ENCODE results near the gene ATF4. TPM values are rescaled to one million over a fixed set of nuclear protein-coding genes. Genes with fewer than 3 reads are reported as not detected.

ATF4 gene
- total and polyA plus RNA-seq, 2 of the 8 experiments (the other 6 are each of a cell fraction or from before 2014, with no cell fraction given) = 553 to 704 TPM

DNA sequence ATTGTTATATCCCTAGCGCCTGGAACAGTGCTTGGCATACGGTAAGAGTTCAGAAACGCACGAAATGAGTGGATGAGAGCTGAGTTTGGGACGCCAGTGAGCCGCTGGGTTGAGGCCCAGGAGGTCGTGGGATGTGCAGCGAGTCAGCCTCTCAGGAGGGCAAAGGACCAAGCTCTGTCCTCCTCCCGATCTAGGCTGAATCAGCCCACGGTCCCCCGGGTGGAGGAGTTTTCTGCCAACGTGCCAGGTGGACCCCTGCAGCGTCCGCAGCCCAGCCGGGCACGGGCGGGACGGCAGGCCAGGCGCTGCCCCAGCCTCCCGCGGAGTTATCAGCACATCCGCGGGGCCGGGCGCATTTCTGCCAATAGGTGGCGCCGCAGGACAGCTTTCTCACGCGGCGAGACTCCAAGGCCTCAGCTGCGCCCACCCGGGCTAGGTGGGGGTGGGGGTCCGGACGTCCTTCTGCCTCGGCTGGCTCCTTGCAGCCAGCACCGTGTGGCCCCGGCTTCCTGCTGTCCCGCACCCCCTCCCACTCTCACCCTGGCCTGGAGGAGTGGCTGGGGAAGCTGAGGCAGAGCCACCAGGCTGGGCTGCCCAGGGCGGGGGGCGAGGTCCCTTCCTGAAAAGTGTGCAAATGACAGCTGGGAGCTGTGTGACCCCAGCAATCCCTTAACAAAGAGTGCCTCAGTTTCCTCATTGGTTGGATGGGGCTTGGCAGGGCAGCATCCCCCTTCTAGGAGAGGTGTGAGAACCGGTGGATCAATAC, 14.4 kb downstream of the ATF4 start (continued):
- TF ChIP-seq SIN3A (conservative IDR thresholded peaks at IDR 0.05 in 1 of 2, IDR thresholded peaks at IDR 0.05 in 1 of 2; ENCODE audit: low read depth in 1 of 2, low read length in 2 of 2) (peak in 1 of 2 experiments; percentile 78; a peak in 2 of 4 replicates), BRCA1 (IDR thresholded peaks at IDR 0.05; ENCODE audit: low read depth, low read length) (no peak), TAF1 (IDR thresholded peaks at IDR 0.05; ENCODE audit: low read depth, low read length) (peak; percentile 29; the same call in 1 of the 2 replicates), GABPA (IDR thresholded peaks at IDR 0.05; ENCODE audit: borderline replicate concordance, insufficient read depth, low read length) (0 out of 2 replicates have a peak, but pooled peaks have one; percentile 51), EP300 (IDR thresholded peaks at IDR 0.05; ENCODE audit: borderline replicate concordance in 1 of 2, low read depth in 2 of 2, low read length in 2 of 2) (peak in 1 of 2 experiments; percentile 63; a peak in 1 of 3 replicates), SP2 (IDR thresholded peaks at IDR 0.05; ENCODE audit: low read length) (no peak), RBBP5 (IDR thresholded peaks at IDR 0.05; ENCODE audit: borderline replicate concordance, low read depth, low read length) (0 out of 2 replicates have a peak, but pooled peaks have one; percentile 18), NANOG (IDR thresholded peaks at IDR 0.05; ENCODE audit: insufficient read depth, low read depth, low read length, poor library complexity, severe bottlenecking) (peak; percentile 21), CEBPB (IDR thresholded peaks at IDR 0.05; ENCODE audit: low read depth, low read length) (no peak), TEAD4 (IDR thresholded peaks at IDR 0.05; ENCODE audit: low read depth, low read length) (peak; percentile 100), YY1 (IDR thresholded peaks at IDR 0.05; ENCODE audit: low read depth, low read length) (peak; percentile 55; the same call in 1 of the 2 replicates), EGR1 (IDR thresholded peaks at IDR 0.05; ENCODE audit: borderline replicate concordance, low read depth, low read length) (peak; percentile 48; the same call in 1 of the 2 replicates), MAFK (IDR thresholded peaks at IDR 0.05; ENCODE audit: low read depth, low read length) (no peak), MAX (IDR thresholded peaks at IDR 0.05) (0 out of 2 replicates have a peak, but pooled peaks have one; percentile 7), RAD21 (IDR thresholded peaks at IDR 0.05 in 1 of 2, conservative IDR thresholded peaks at IDR 0.05 in 1 of 2; ENCODE audit: low read depth in 2 of 2, low read length in 2 of 2) (peak; percentile 87 to 91), GTF2F1 (IDR thresholded peaks at IDR 0.05; ENCODE audit: borderline replicate concordance, low read depth, low read length) (no peak)
- TF ChIP-seq, protein P1, sequence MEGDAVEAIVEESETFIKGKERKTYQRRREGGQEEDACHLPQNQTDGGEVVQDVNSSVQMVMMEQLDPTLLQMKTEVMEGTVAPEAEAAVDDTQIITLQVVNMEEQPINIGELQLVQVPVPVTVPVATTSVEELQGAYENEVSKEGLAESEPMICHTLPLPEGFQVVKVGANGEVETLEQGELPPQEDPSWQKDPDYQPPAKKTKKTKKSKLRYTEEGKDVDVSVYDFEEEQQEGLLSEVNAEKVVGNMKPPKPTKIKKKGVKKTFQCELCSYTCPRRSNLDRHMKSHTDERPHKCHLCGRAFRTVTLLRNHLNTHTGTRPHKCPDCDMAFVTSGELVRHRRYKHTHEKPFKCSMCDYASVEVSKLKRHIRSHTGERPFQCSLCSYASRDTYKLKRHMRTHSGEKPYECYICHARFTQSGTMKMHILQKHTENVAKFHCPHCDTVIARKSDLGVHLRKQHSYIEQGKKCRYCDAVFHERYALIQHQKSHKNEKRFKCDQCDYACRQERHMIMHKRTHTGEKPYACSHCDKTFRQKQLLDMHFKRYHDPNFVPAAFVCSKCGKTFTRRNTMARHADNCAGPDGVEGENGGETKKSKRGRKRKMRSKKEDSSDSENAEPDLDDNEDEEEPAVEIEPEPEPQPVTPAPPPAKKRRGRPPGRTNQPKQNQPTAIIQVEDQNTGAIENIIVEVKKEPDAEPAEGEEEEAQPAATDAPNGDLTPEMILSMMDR (IDR thresholded peaks at IDR 0.05; ENCODE audit: control extremely low read depth in 1 of 3, insufficient read depth in 1 of 3, low read depth in 1 of 3, low read length in 3 of 3) = peak; percentile 87 to 91 (median 90)
- TF ChIP-seq, protein P2, sequence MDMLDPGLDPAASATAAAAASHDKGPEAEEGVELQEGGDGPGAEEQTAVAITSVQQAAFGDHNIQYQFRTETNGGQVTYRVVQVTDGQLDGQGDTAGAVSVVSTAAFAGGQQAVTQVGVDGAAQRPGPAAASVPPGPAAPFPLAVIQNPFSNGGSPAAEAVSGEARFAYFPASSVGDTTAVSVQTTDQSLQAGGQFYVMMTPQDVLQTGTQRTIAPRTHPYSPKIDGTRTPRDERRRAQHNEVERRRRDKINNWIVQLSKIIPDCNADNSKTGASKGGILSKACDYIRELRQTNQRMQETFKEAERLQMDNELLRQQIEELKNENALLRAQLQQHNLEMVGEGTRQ (IDR thresholded peaks at IDR 0.05; ENCODE audit: low read length) = no peak

Data from H1 (cell line).